Subcutaneous abdominal adipose tissue (tissue), 5 donors: ENCODE results near the gene ILF2.

Experiments
- H3K27ac ChIP-seq: one replicate; pipeline ENCODE4 v1.7.0; 2013; ENCODE audit warnings: low read depth, mild to moderate bottlenecking, inconsistent platforms, low read length, moderate library complexity
- H3K27me3 ChIP-seq, 5 donors: one replicate each; pipeline ENCODE4 v1.7.0; 2013; ENCODE audit warnings: low read length in 5 of 5, inconsistent platforms in 1 of 5; ENCODE audit not compliant: control insufficient read depth in 5 of 5, insufficient read depth in 4 of 5
- H3K36me3 ChIP-seq, 5 donors: one replicate each; pipeline ENCODE4 v1.7.0; 2013; ENCODE audit warnings: low read length in 5 of 5; ENCODE audit not compliant: control insufficient read depth in 5 of 5, insufficient read depth in 5 of 5
- H3K4me1 ChIP-seq, 5 donors: one replicate each; pipeline ENCODE4 v1.7.0; 2013; ENCODE audit warnings: low read length in 5 of 5, mild to moderate bottlenecking in 3 of 5, moderate library complexity in 1 of 5; ENCODE audit not compliant: control insufficient read depth in 5 of 5, insufficient read depth in 5 of 5
- H3K4me3 ChIP-seq, 5 donors: one replicate each; pipeline ENCODE4 v1.7.0; 2013; ENCODE audit warnings: low read length in 5 of 5, low read depth in 1 of 5
- H3K9ac ChIP-seq, 5 donors: one replicate each; pipeline ENCODE4 v1.7.0; 2013; ENCODE audit warnings: low read length in 5 of 5, mild to moderate bottlenecking in 4 of 5, moderate library complexity in 3 of 5
- H3K9me3 ChIP-seq, 5 donors: one replicate each; pipeline ENCODE4 v1.7.0; 2013; ENCODE audit warnings: low read length in 5 of 5; ENCODE audit not compliant: control insufficient read depth in 5 of 5
- donor health status: healthy.
- donor health status: healthy.
- donor health status: healthy.
- donor health status: healthy.
- donor health status: healthy.

ILF2 gene

GRCh38 chr1:153696741-153697140 is 25.9 kb upstream of the ILF2 start:
- peaks cover 0 to 21% (median 16%) of the 10 kb centered on the region in 5 donors for H3K36me3 ChIP-seq
- peaks cover 12 to 38% (median 32%) of the 10 kb centered on the region in 5 donors for H3K4me1 ChIP-seq
- no peak overlapping the region for H3K4me3 ChIP-seq
- H3K9me3 ChIP-seq = no peaks in the 10 kb centered on the region
- no peaks in the 10 kb centered on the region for H3K27me3 ChIP-seq
- H3K9ac ChIP-seq = peak overlapping the region in 2 of 5 donors; percentile 4 to 80
- H3K27ac ChIP-seq = peak overlapping the region; percentile 98

DNA sequence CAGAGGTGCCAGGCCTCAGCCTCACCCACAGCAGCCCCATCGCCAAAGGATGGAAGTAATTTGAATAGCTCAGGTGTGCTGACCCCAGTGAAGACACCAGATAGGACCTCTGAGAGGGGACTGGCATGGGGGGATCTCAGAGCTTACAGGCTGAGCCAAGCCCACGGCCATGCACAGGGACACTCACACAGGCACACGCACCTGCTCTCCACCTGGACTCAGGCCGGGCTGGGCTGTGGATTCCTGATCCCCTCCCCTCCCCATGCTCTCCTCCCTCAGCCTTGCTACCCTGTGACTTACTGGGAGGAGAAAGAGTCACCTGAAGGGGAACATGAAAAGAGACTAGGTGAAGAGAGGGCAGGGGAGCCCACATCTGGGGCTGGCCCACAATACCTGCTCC is 22.7 kb upstream of the ILF2 start:
- Histone ChIP-seq H3K36me3 (peaks cover 0 to 48% (median 41%) of the 10 kb centered on the region in 5 donors), H3K4me1 (peaks cover 6 to 20% (median 18%) of the 10 kb centered on the region in 5 donors), H3K9me3 (no peaks in the 10 kb centered on the region), H3K27ac (peak overlapping the region; percentile 61), H3K27me3 (no peaks in the 10 kb centered on the region), H3K4me3 (no peak overlapping the region), H3K9ac (peak overlapping the region in 1 of 5 donors; percentile 13)

DNA sequence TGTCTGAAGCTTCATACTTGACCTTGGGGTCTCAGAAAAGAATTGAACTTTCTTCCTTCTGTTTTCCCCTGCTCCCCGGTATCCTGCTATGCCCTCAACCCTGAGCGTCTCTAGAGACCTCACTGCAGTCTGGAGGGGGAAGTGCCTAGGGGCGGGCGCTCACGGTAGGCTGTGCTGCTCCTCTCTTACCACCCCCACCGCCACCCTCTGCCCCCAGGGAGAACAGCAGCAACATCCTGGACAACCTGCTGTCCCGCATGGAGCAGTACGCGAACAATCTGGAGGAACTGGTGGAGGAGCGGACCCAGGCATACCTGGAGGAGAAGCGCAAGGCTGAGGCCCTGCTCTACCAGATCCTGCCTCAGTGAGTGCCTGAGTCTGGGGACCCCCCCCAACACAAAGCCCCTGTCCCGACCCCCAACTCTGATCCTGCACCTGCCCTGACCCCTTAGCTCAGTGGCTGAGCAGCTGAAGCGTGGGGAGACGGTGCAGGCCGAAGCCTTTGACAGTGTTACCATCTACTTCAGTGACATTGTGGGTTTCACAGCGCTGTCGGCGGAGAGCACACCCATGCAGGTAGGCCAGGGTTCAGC is 18.0 kb upstream of the ILF2 start:
- H3K9ac ChIP-seq = no peak overlapping the region
- H3K36me3 ChIP-seq = peaks cover 0 to 89% (median 81%) of the 10 kb centered on the region in 5 donors
- H3K27ac ChIP-seq = peak overlapping the region; percentile 83
- no peak overlapping the region for H3K4me3 ChIP-seq
- no peaks in the 10 kb centered on the region for H3K9me3 ChIP-seq
- H3K27me3 ChIP-seq = no peaks in the 10 kb centered on the region
- H3K4me1 ChIP-seq = peaks cover 0 to 22% (median 10%) of the 10 kb centered on the region in 5 donors

DNA sequence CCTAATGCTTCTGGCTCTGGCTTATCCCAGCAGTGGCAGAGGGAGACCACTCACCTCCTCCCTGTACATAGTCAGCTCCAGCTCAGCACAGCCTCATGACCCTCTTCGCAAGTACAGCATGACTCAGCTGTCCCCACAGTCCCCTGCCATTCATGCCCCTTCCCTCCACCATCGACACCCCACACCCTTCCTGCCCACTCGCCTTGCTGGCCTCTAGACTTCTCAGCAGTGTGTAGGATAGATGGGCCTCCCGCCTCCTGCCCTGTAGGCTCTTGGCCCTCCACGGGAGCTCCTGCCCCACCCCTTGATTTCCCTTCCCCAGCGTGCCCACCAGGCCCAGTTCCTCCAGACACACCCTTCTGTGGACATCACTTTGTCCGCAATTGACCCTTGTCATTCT is 17.5 kb upstream of the ILF2 start:
- H3K9ac ChIP-seq = no peak overlapping the region
- no peak overlapping the region for H3K4me3 ChIP-seq
- peaks cover 0 to 88% (median 78%) of the 10 kb centered on the region in 5 donors for H3K36me3 ChIP-seq
- H3K9me3 ChIP-seq = no peaks in the 10 kb centered on the region
- peaks cover 0 to 27% (median 11%) of the 10 kb centered on the region in 5 donors for H3K4me1 ChIP-seq
- H3K27ac ChIP-seq = peak overlapping the region; percentile 83
- H3K27me3 ChIP-seq = no peaks in the 10 kb centered on the region

GRCh38 chr1:153687346-153688125 is 16.7 kb upstream of the ILF2 start:
- Histone ChIP-seq H3K27me3 (no peaks in the 10 kb centered on the region), H3K4me1 (peaks cover 0 to 27% (median 11%) of the 10 kb centered on the region in 5 donors), H3K9ac (peak overlapping the region in 1 of 5 donors; percentile 35), H3K4me3 (no peak overlapping the region), H3K27ac (peak overlapping the region; percentile 83), H3K9me3 (no peaks in the 10 kb centered on the region), H3K36me3 (peaks cover 0 to 89% (median 79%) of the 10 kb centered on the region in 5 donors)

DNA sequence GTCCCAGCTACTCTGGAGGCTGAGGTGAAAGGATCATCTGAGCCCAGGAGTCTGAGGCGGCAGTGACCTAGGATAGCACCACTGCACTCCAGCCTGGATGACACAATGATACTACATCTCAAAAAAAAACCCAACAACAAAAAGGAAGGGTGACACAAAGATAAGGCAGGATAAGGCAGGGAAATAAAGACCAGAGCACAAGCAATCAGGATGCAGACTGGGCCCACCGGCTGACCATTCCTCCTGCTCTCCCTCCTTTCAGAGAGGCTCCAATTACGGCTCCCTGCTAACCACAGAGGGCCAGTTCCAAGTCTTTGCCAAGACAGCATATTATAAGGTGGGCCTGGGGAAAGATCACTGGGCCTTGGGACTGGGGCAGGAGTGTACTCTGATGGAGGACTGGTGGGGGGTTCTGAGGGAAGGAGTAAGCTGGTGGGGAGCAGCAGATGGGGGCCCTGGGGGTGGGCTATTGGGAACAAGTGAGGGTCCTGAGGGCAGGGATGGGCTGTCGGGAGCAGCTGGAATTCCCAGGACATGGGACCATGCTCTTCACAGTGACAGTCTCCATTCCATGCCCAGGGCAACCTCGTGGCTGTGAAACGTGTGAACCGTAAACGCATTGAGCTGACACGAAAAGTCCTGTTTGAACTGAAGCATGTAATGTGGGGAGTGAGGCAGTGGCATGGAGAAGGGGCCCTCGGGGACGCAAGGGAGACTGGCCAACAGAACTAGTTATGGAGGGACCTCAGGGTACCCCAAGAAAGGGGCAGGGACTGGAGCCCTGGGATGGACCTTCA is 14.9 kb upstream of the ILF2 start:
- no peak overlapping the region for H3K9ac ChIP-seq
- H3K9me3 ChIP-seq = no peaks in the 10 kb centered on the region
- H3K4me1 ChIP-seq = peaks cover 0 to 33% (median 18%) of the 10 kb centered on the region in 5 donors
- no peaks in the 10 kb centered on the region for H3K27me3 ChIP-seq
- H3K27ac ChIP-seq = peak overlapping the region; percentile 46
- peaks cover 0 to 89% (median 87%) of the 10 kb centered on the region in 5 donors for H3K36me3 ChIP-seq
- no peak overlapping the region for H3K4me3 ChIP-seq

DNA sequence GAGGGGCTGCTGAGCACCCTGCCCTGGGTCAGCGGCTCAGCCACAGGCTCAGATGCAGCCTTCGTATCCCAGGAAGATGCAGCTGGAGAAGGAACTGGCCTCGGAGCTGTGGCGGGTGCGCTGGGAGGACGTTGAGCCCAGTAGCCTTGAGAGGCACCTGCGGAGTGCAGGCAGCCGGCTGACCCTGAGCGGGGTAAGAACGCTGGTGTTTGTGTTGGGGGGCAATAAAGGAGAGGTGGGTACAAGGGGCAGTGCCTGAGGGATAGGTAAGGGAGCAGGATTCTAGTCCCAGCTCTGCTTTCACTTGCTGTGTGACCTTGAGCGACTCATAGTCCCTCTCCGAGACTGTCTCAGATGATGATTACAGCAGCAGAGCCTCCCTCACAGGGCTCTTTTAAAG is 14.1 kb upstream of the ILF2 start:
- Histone ChIP-seq H3K27ac (no peak overlapping the region), H3K27me3 (no peaks in the 10 kb centered on the region), H3K36me3 (peaks cover 0 to 84% (median 82%) of the 10 kb centered on the region in 5 donors), H3K4me1 (peaks cover 0 to 42% (median 25%) of the 10 kb centered on the region in 5 donors), H3K9me3 (no peaks in the 10 kb centered on the region), H3K4me3 (no peak overlapping the region), H3K9ac (no peak overlapping the region)

- no peak overlapping the region for H3K4me3 ChIP-seq
- H3K4me1 ChIP-seq = peaks cover 0 to 52% (median 32%) of the 10 kb centered on the region in 5 donors
- H3K27ac ChIP-seq = peak overlapping the region; percentile 69
- no peaks in the 10 kb centered on the region for H3K9me3 ChIP-seq
- H3K9ac ChIP-seq = peak overlapping the region in 1 of 5 donors; percentile 48
- H3K27me3 ChIP-seq = no peaks in the 10 kb centered on the region
- H3K36me3 ChIP-seq = peaks cover 0 to 74% (median 72%) of the 10 kb centered on the region in 5 donors
Observed at GRCh38 chr1:153683854-153684253, 13.1 kb upstream of the ILF2 start.

GRCh38 chr1:153682730-153683129 is 11.9 kb upstream of the ILF2 start:
- Histone ChIP-seq H3K4me3 (no peak overlapping the region), H3K27me3 (no peaks in the 10 kb centered on the region), H3K4me1 (peaks cover 5 to 56% (median 39%) of the 10 kb centered on the region in 5 donors), H3K9ac (no peak overlapping the region), H3K9me3 (no peaks in the 10 kb centered on the region), H3K36me3 (peaks cover 0 to 62% (median 61%) of the 10 kb centered on the region in 5 donors), H3K27ac (peak overlapping the region; percentile 69)
